K562 (cell line): ENCODE measurements around the gene RITA1. TPM values are rescaled to one million over a fixed set of nuclear protein-coding genes. Genes with fewer than 3 reads are reported as not detected.

Experiments
- ATAC-seq: fragments of 200-7000 bp; cut with Tn5 transposase; 3 replicates; pipeline ENCODE4 v1.9.1; 2020; ENCODE audit warnings: moderate library complexity
- BruUV-seq: library from RNA; stranded (reverse); fragments of 400-500 nt; replicated peaks from 2 replicates; lab custom pipeline; 2021; lab: Mats Ljungman, UMichigan
- CTCF ChIA-PET: fragments of 300-600 bp; formaldehyde crosslinking; extraction: SDS; loops from one replicate; lab custom pipeline; 2021; ENCODE audit warnings: low intra/inter-chr PET ratio; lab: Yijun Ruan, JAX
- POLR2A ChIA-PET: fragments of 300-600, 350-650 bp; sonication (Branson Sonifier 250); formaldehyde crosslinking; extraction: SDS; loops from one replicate; lab custom pipeline; 2021; ENCODE audit warnings: antibody characterized with exemption, inconsistent platforms; lab: Yijun Ruan, JAX
- DNase-seq, 4 experiments: peaks; one replicate each; pipeline versions ENCODE4 v3.0.0 to v3.0.0-alpha.2; 2011 to 2018; ENCODE audit warnings: low spot score in 3 of 4, mixed read lengths in 3 of 4; ENCODE audit errors: extremely low read depth in 1 of 4
- FAIRE-seq: peaks from 2 replicates; lab custom pipeline; 2011; peaks lifted over from hg19 to GRCh38; lab: Jason Lieb, UNC
- H2AFZ ChIP-seq: 2 replicates; pipeline ENCODE4 v1.6.0; 2011; ENCODE audit warnings: low read depth, low read length, control low read depth, inconsistent platforms
- H3K27ac ChIP-seq: fragments of 200-600 bp; 3 replicates; pipeline ENCODE4 v1.8.0; 2011; ENCODE audit warnings: low read depth, mild to moderate bottlenecking, control low read depth, inconsistent platforms, low read length, moderate library complexity, mixed read lengths; ENCODE audit errors: extremely low read depth
- H3K27me3 ChIP-seq, 2 experiments: fragments of 300-600 bp in 1 of 2; 2 replicates in 1 of 2; 3 replicates in 1 of 2; pipeline versions ENCODE4 v1.6.0 to v1.8.0; 2011; ENCODE audit warnings: inconsistent platforms in 2 of 2, low read length in 2 of 2, mild to moderate bottlenecking in 1 of 2, mixed read lengths in 1 of 2, moderate library complexity in 1 of 2; ENCODE audit not compliant: control insufficient read depth in 2 of 2, insufficient read depth in 2 of 2
- H3K36me3 ChIP-seq: fragments of 300-600 bp; 3 replicates; pipeline ENCODE4 v1.8.0; 2011; ENCODE audit warnings: mild to moderate bottlenecking, low read length, inconsistent platforms; ENCODE audit not compliant: control insufficient read depth, insufficient read depth
- H3K4me1 ChIP-seq, 2 experiments: fragments of 200-600 bp in 1 of 2; replicated peaks in 1 of 2; 2 replicates in 1 of 2; 3 replicates in 1 of 2; pipeline versions ENCODE4 v1.5.1 to v1.8.0; 2011; ENCODE audit warnings: inconsistent platforms in 2 of 2, low read length in 2 of 2, mild to moderate bottlenecking in 1 of 2, mixed read lengths in 1 of 2, moderate library complexity in 1 of 2; ENCODE audit not compliant: control insufficient read depth in 2 of 2, insufficient read depth in 2 of 2
- H3K4me2 ChIP-seq: 2 replicates; pipeline ENCODE4 v1.6.1; 2011; ENCODE audit warnings: low read length, control low read depth, inconsistent platforms, mixed read lengths; ENCODE audit not compliant: insufficient read depth
- H3K4me3 ChIP-seq: fragments of 200-600 bp; sonication (generic), shearing (Covaris generic); 2 replicates; pipeline ENCODE4 v1.5.1; 2016; ENCODE audit warnings: control low read depth, inconsistent platforms
- H3K79me2 ChIP-seq: fragments of 200-600 bp; 3 replicates; pipeline ENCODE4 v1.8.0; 2011; ENCODE audit warnings: low read length, inconsistent platforms; ENCODE audit not compliant: control insufficient read depth, insufficient read depth
- H3K9ac ChIP-seq, 2 experiments: 2 replicates each; pipeline versions ENCODE4 v1.6.0 to v1.6.1; 2011; ENCODE audit warnings: low read depth in 2 of 2, low read length in 2 of 2, control low read depth in 1 of 2, inconsistent platforms in 1 of 2, mild to moderate bottlenecking in 1 of 2, mixed read lengths in 1 of 2; ENCODE audit not compliant: insufficient read depth in 1 of 2
- H3K9me1 ChIP-seq: one replicate; pipeline ENCODE4 v1.6.0; 2011; ENCODE audit warnings: inconsistent platforms, mild to moderate bottlenecking, low read length, moderate library complexity; ENCODE audit not compliant: control insufficient read depth, insufficient read depth
- H3K9me3 ChIP-seq: replicated peaks from 2 replicates; pipeline ENCODE4 v1.5.1; 2011; ENCODE audit warnings: low read depth, low read length, inconsistent platforms; ENCODE audit not compliant: control insufficient read depth, insufficient read depth
- H4K20me1 ChIP-seq: replicated peaks from 2 replicates; pipeline ENCODE4 v1.6.1; 2011; ENCODE audit warnings: low read length, inconsistent platforms, mixed read lengths; ENCODE audit not compliant: control insufficient read depth, insufficient read depth
- HES1 ChIP-seq: fragments of 450-650 bp; IDR thresholded peaks from 2 replicates; pipeline ENCODE4 v1.6.1; 2016; ENCODE audit warnings: low read depth, mild to moderate bottlenecking, moderate library complexity
- MNT ChIP-seq, 2 experiments: fragments of 450-650 bp; conservative IDR thresholded peaks; 2 replicates each; pipeline ENCODE4 v1.6.1; 2017; ENCODE audit warnings: mild to moderate bottlenecking in 2 of 2, moderate library complexity in 2 of 2
- NR2C2 ChIP-seq, 2 experiments: fragments of 200-800 bp in 1 of 2; sonication (Bioruptor generic) in 1 of 2; sonication (generic) in 1 of 2; formaldehyde crosslinking in 1 of 2; IDR thresholded peaks; 2 replicates each; pipeline versions ENCODE4 v1.6.1 to v1.8.0; 2016 to 2022; ENCODE audit warnings: mild to moderate bottlenecking in 1 of 2, missing compliant biosample characterization in 1 of 2, missing genetic modification characterization in 1 of 2, missing genetic modification reagents in 1 of 2
- SAFB ChIP-seq: fragments of 200-400 bp; formaldehyde crosslinking; IDR thresholded peaks from 2 replicates; pipeline ENCODE4 v1.6.1; 2017; ENCODE audit warnings: low read depth, low read length, borderline replicate concordance
- TEAD1 ChIP-seq, 2 experiments: fragments of 450-650 bp in 1 of 2; sonication (generic) in 1 of 2; formaldehyde crosslinking; IDR thresholded peaks; 2 replicates each; pipeline versions ENCODE4 v1.4.0 to v1.8.0; 2020 to 2022; ENCODE audit warnings: mild to moderate bottlenecking in 2 of 2, missing genetic modification reagents in 1 of 2
- TEAD4 ChIP-seq, 2 experiments: sonication (generic) in 1 of 2; formaldehyde crosslinking in 1 of 2; IDR thresholded peaks; 2 replicates each; pipeline versions ENCODE4 v1.6.1 to v1.8.0; 2012 to 2022; ENCODE audit warnings: borderline replicate concordance in 1 of 2, inconsistent platforms in 1 of 2, low read length in 1 of 2, mild to moderate bottlenecking in 1 of 2, missing genetic modification reagents in 1 of 2
- TOE1 ChIP-seq, 2 experiments: fragments of 450-650 bp in 1 of 2; sonication (generic) in 1 of 2; formaldehyde crosslinking in 1 of 2; IDR thresholded peaks; 2 replicates each; pipeline versions ENCODE4 v1.7.1 to v1.8.0; 2016 to 2022; ENCODE audit warnings: borderline replicate concordance in 2 of 2, mild to moderate bottlenecking in 2 of 2, antibody characterized with exemption in 1 of 2, inconsistent platforms in 1 of 2, low read depth in 1 of 2, missing genetic modification reagents in 1 of 2, moderate library complexity in 1 of 2
- ZBTB2 ChIP-seq: fragments of 450-650 bp; IDR thresholded peaks from 2 replicates; pipeline ENCODE4 v1.6.1; 2016; ENCODE audit warnings: antibody characterized with exemption
- ZNF12 ChIP-seq: sonication (generic); formaldehyde crosslinking; IDR thresholded peaks from 2 replicates; pipeline ENCODE4 v1.4.0; 2020; ENCODE audit warnings: mild to moderate bottlenecking, missing genetic modification reagents
- ZNF316 ChIP-seq: fragments of 450-650 bp; IDR thresholded peaks from 2 replicates; pipeline ENCODE4 v1.6.1; 2016
- ZNF511 ChIP-seq: sonication (generic); formaldehyde crosslinking; IDR thresholded peaks from 2 replicates; pipeline ENCODE4 v1.8.0; 2022; ENCODE audit warnings: mild to moderate bottlenecking, missing genetic modification reagents
- WGBS: fragments of 100-300 bp; shearing (Covaris generic); methylation state at CpG from one replicate; pipeline ENCODE4 v1.1.6; 2016; ENCODE audit warnings: low coverage, mixed read lengths; ENCODE audit not compliant: insufficient coverage; ENCODE audit errors: missing lambda C conversion rate; 5-methylcytosine and 5-hydroxymethylcytosine counted together
- in situ Hi-C: fragments of 300-500 bp; cut with MboI; formaldehyde crosslinking; loops from 4 replicates; pipeline ENCODE4 v1.15.0; 2018; ENCODE audit warnings: inconsistent platforms, mixed read lengths
- intact Hi-C: fragments of 100-400 bp; cut with micrococcal nuclease; formaldehyde crosslinking; loops from 2 replicates; pipeline ENCODE4 v1.14.2; 2022
- polyA plus RNA-seq, 8 experiments: library from polyadenylated mRNA; depleted of rRNA in 4 of 8; stranded (reverse) in 5 of 8; unstranded in 3 of 8; fragments of >200 nt; fragmentation: Nextera tagmentation in 2 of 8; fragmentation: Illumina TruSeq in 1 of 8; extraction: Ambion mirVana in 2 of 8; extraction: Trizol in 1 of 8; gene quantifications; 2 replicates each; pipeline versions ENCODE4 v1.2.1 to v1.2.3, GENCODE V29; 2011 to 2014; ENCODE audit warnings: inconsistent platforms in 1 of 8, missing spikeins in 1 of 8
- total RNA-seq, 7 experiments: library from RNA; depleted of rRNA in 6 of 7; stranded (reverse); fragments of >200 nt in 6 of 7; fragmentation: Illumina TruSeq in 2 of 7; extraction: Trizol in 2 of 7; gene quantifications; 2 replicates each; pipeline versions ENCODE4 v1.2.1 to v1.2.3, GENCODE V29; 2011 to 2021; ENCODE audit warnings: low replicate concordance in 1 of 7

The RITA1 gene
- total and polyA plus RNA-seq, 9 of the 15 experiments (the other 6 are each of a cell fraction or from before 2014, with no cell fraction given): 2.8 to 40.4 (median 18.0) TPM

GRCh38 chr12:113152835-113153814, 32.4 kb upstream of the RITA1 start:
- peak; percentile 75 to 84 (median 80) for DNase-seq
- peaks cover 5 to 29% of the 10 kb centered on the region in 2 experiments; a peak in 3 of 5 replicates for H3K4me1 ChIP-seq
- in situ Hi-C loops: no loop called here
- ChIA-PET CTCF (interaction anchor here (1.7 kb wide), 1 partner anchor 105 kb away, joined by 8 read pairs; no protein-coding TSS in a partner anchor), POLR2A (interaction anchor here (0.5 to 1.2 kb wide), 6 partner anchors 8 to 276 kb away, joined by 3 to 5 read pairs (median 4); no protein-coding TSS in a partner anchor)
- H3K79me2 ChIP-seq: no peaks in the 10 kb centered on the region
- intact Hi-C loops: loop anchor here (1.0 to 5.0 kb wide), 2 partner anchors 105 to 161 kb away; no protein-coding TSS in a partner anchor
- H3K4me2 ChIP-seq: peak overlapping the region; percentile 75
- peak; percentile 83 for FAIRE-seq
- peak overlapping the region; percentile 42 for H3K4me3 ChIP-seq
- H3K27ac ChIP-seq: no peak overlapping the region
- peak overlapping the region; percentile 97 for H2AFZ ChIP-seq
- peaks cover 8% of the 10 kb centered on the region; the same call in 1 of the 3 replicates for H3K36me3 ChIP-seq
- ATAC-seq: peak; percentile 95
- peak overlapping the region; percentile 31 to 90; a peak in 3 of 4 replicates for H3K9ac ChIP-seq
- WGBS: 14% methylated on average over 49 of the region's 70 CpGs
- H4K20me1 ChIP-seq: peaks cover 8% of the 10 kb centered on the region
- H3K9me1 ChIP-seq: peaks cover 3% of the 10 kb centered on the region
- H3K9me3 ChIP-seq: no peaks in the 10 kb centered on the region
- BruUV-seq: no TSS peak
- peaks cover 18 to 32% of the 10 kb centered on the region in 2 experiments for H3K27me3 ChIP-seq
- TF ChIP-seq ZNF316 (no peak), ZNF511 (peak; percentile 98), NR2C2 (CRISPR knock-in tag; IDR thresholded peaks at IDR 0.05) (0 out of 2 replicates have a peak, but pooled peaks have one; percentile 37), NR2C2 (tag; IDR thresholded peaks at IDR 0.05) (no peak), HES1 (no peak), TEAD4 (IDR thresholded peaks at IDR 0.05; ENCODE audit: low read length) (no peak), TEAD4 (CRISPR knock-in tag; IDR thresholded peaks at IDR 0.05; ENCODE audit: borderline replicate concordance) (peak; percentile 97), ZNF12 (peak; percentile 64; the same call in 1 of the 2 replicates), ZBTB2 (peak; percentile 52; the same call in 1 of the 2 replicates), SAFB (peak; percentile 49; the same call in 1 of the 2 replicates), TOE1 (IDR thresholded peaks at IDR 0.05; ENCODE audit: borderline replicate concordance) (no peak; the same call in 1 of the 2 replicates), TOE1 (CRISPR knock-in tag; IDR thresholded peaks at IDR 0.05; ENCODE audit: borderline replicate concordance, low read depth) (no peak), MNT (conservative IDR thresholded peaks at IDR 0.05) (peak in 1 of 2 experiments; percentile 48; a peak in 2 of 4 replicates), TEAD1 (CRISPR knock-in tag; IDR thresholded peaks at IDR 0.05) (peak in 1 of 2 experiments; percentile 92; a peak in 2 of 4 replicates)
